Bronchial epithelial cell (primary cell): Measurements from ENCODE around the gene NHS. TPM values are rescaled to one million over a fixed set of nuclear protein-coding genes. Genes with fewer than 3 reads are reported as not detected.

ENCODE experiments used
- DNase-seq: peaks from one replicate; pipeline ENCODE4 v3.0.0-alpha.2; 2010; ENCODE audit warnings: low read depth
- FAIRE-seq: peaks from 2 replicates; lab custom pipeline; 2011; peaks lifted over from hg19 to GRCh38; lab: Jason Lieb, UNC
- H3K27me3 ChIP-seq: 2 replicates; pipeline ENCODE4 v1.5.1; 2011; ENCODE audit warnings: low read length; ENCODE audit not compliant: control insufficient read depth, insufficient read depth
- H3K36me3 ChIP-seq: 2 replicates; pipeline ENCODE4 v1.5.1; 2011; ENCODE audit warnings: low read length; ENCODE audit not compliant: control insufficient read depth, insufficient read depth
- H3K4me3 ChIP-seq: 2 replicates; pipeline ENCODE4 v1.5.1; 2011; ENCODE audit warnings: mild to moderate bottlenecking, low read depth, low read length, control low read depth
- CTCF ChIP-seq: IDR thresholded peaks from 2 replicates; pipeline ENCODE4 v1.5.1; 2011; ENCODE audit warnings: mild to moderate bottlenecking, moderate library complexity, low read length, control low read depth, inconsistent platforms; ENCODE audit not compliant: insufficient read depth, severe bottlenecking
- total RNA-seq: library from RNA; depleted of rRNA; stranded (reverse); fragments of >200 nt; gene quantifications from 2 replicates; pipeline ENCODE4 v1.2.1, GENCODE V29; 2014

Gene NHS
- total RNA-seq, 1 donor from 2014 or later = 0.79 TPM

GRCh38 chrX:17375367-17375636 is 302 bp downstream of the NHS start:
- no peak for DNase-seq
- H3K36me3 ChIP-seq = no peaks in the 10 kb centered on the region
- FAIRE-seq = no peak
- H3K4me3 ChIP-seq = peak overlapping the region; percentile 60
- no peak for TF ChIP-seq CTCF
- no peaks in the 10 kb centered on the region for H3K27me3 ChIP-seq

- no peak for TF ChIP-seq CTCF
- no peak for FAIRE-seq
These were observed 834 bp downstream of the NHS start for GRCh38 chrX:17375637-17376430.

GRCh38 chrX:17376431-17377077 is 1.6 kb downstream of the NHS start:
- H3K4me3 ChIP-seq = peak overlapping the region; percentile 60
- TF ChIP-seq CTCF = no peak
- no peaks in the 10 kb centered on the region for H3K36me3 ChIP-seq
- H3K27me3 ChIP-seq = no peaks in the 10 kb centered on the region
- DNase-seq (no peak), FAIRE-seq (no peak)

More at GRCh38 chrX:17375637-17376430, 834 bp downstream of the NHS start:
- no peaks in the 10 kb centered on the region for H3K36me3 ChIP-seq
- H3K27me3 ChIP-seq = no peaks in the 10 kb centered on the region
- H3K4me3 ChIP-seq = peak overlapping the region; percentile 60
- no peak for DNase-seq

GRCh38 chrX:17377091-17377717 is 2.2 kb downstream of the NHS start:
- H3K4me3 ChIP-seq = peak overlapping the region; percentile 60
- DNase-seq (peak; percentile 63), FAIRE-seq (no peak)
- no peaks in the 10 kb centered on the region for H3K27me3 ChIP-seq
- no peak for TF ChIP-seq CTCF
- no peaks in the 10 kb centered on the region for H3K36me3 ChIP-seq

- Histone ChIP-seq H3K4me3 (peak overlapping the region; percentile 60), H3K36me3 (no peaks in the 10 kb centered on the region), H3K27me3 (no peaks in the 10 kb centered on the region)
- DNase-seq = no peak
- TF ChIP-seq CTCF = no peak
- FAIRE-seq = no peak
These were observed 2.8 kb downstream of the NHS start for GRCh38 chrX:17377795-17378194.
